Measurements from ENCODE around the gene ZNF280B.

Gene ZNF280B
- 2.0 to 5.9 (median 4.1) reads per million in 9 experiments for total RNA-seq

GRCh38 chr22:22508274-22509176 is at the start of gene ZNF280B:
Gene ZNF280B, minus strand, starts transcription at chr22:22508742. Its CDS starts 19,344 bp downstream, at chr22:22489398.
- Mint-ChIP-seq H3K27me3 (peaks cover 13 to 18% of the 10 kb centered on the region in 2 donors), H3K9me3 (peaks cover 0 to 2% of the 10 kb centered on the region in 2 donors), H3K36me3 (ENCODE audit: insufficient read depth) (peaks cover 6% of the 10 kb centered on the region), H3K4me1 (ENCODE audit: low read depth in 2 of 2) (peaks cover 8 to 15% of the 10 kb centered on the region in 2 donors), H3K4me3 (peak within 1 kb of the TSS; percentile 85 to 87), H3K27ac (peak within 1 kb of the TSS; percentile 56 to 71)
- DNase-seq: peak; percentile 76 to 86 (median 82)
- ATAC-seq (replicated peaks): peak; percentile 99

GRCh38 chr22:22556995-22557925 is 48.7 kb upstream of the ZNF280B start:
- Mint-ChIP-seq H3K4me3 (no peak overlapping the region), H3K27me3 (peaks cover 0 to 11% of the 10 kb centered on the region in 2 donors), H3K9me3 (no peaks in the 10 kb centered on the region), H3K27ac (no peak overlapping the region), H3K36me3 (ENCODE audit: insufficient read depth) (peaks cover 3% of the 10 kb centered on the region), H3K4me1 (ENCODE audit: low read depth in 2 of 2) (peaks cover 4 to 5% of the 10 kb centered on the region in 2 donors)
- no peak for DNase-seq
- ATAC-seq (replicated peaks): no peak

- Mint-ChIP-seq H3K4me3 (no peak overlapping the region), H3K27me3 (peaks cover 0 to 11% of the 10 kb centered on the region in 2 donors), H3K4me1 (ENCODE audit: low read depth in 2 of 2) (peaks cover 4 to 5% of the 10 kb centered on the region in 2 donors), H3K36me3 (ENCODE audit: insufficient read depth) (peaks cover 3% of the 10 kb centered on the region), H3K9me3 (no peaks in the 10 kb centered on the region), H3K27ac (no peak overlapping the region)
- DNase-seq (no peak), ATAC-seq (replicated peaks) (no peak)
Observed at GRCh38 chr22:22556578-22556977, 48.0 kb upstream of the ZNF280B start.

GRCh38 chr22:22555596-22555995 is 47.1 kb upstream of the ZNF280B start:
- ATAC-seq (replicated peaks): no peak
- Mint-ChIP-seq H3K4me3 (no peak overlapping the region), H3K27me3 (peaks cover under 1 to 17% of the 10 kb centered on the region in 2 donors), H3K36me3 (ENCODE audit: insufficient read depth) (peaks cover 3% of the 10 kb centered on the region), H3K27ac (no peak overlapping the region), H3K9me3 (no peaks in the 10 kb centered on the region), H3K4me1 (ENCODE audit: low read depth in 2 of 2) (peaks cover 4 to 5% of the 10 kb centered on the region in 2 donors)
- DNase-seq: no peak

GRCh38 chr22:22554587-22555284 is 46.2 kb upstream of the ZNF280B start:
- Mint-ChIP-seq H3K4me1 (ENCODE audit: low read depth in 2 of 2) (peaks cover 4 to 5% of the 10 kb centered on the region in 2 donors), H3K4me3 (no peak overlapping the region), H3K27ac (no peak overlapping the region), H3K27me3 (peaks cover 9 to 16% of the 10 kb centered on the region in 2 donors), H3K9me3 (no peaks in the 10 kb centered on the region), H3K36me3 (ENCODE audit: insufficient read depth) (peaks cover 3% of the 10 kb centered on the region)
- no peak for ATAC-seq (replicated peaks)
- no peak for DNase-seq

- Mint-ChIP-seq H3K36me3 (ENCODE audit: insufficient read depth) (peaks cover under 1% of the 10 kb centered on the region), H3K4me3 (no peak overlapping the region), H3K9me3 (no peaks in the 10 kb centered on the region), H3K27ac (no peak overlapping the region), H3K4me1 (ENCODE audit: low read depth in 2 of 2) (peaks cover 1% of the 10 kb centered on the region in 2 donors), H3K27me3 (peaks cover 9 to 14% of the 10 kb centered on the region in 2 donors)
- ATAC-seq (replicated peaks) (no peak), DNase-seq (no peak)
Observed at GRCh38 chr22:22553735-22554586, 45.4 kb upstream of the ZNF280B start.

- Mint-ChIP-seq H3K9me3 (no peaks in the 10 kb centered on the region), H3K27me3 (peaks cover 9 to 17% of the 10 kb centered on the region in 2 donors), H3K4me3 (no peak overlapping the region), H3K36me3 (ENCODE audit: insufficient read depth) (no peaks in the 10 kb centered on the region), H3K4me1 (ENCODE audit: low read depth in 2 of 2) (no peaks in the 10 kb centered on the region), H3K27ac (no peak overlapping the region)
- DNase-seq (no peak), ATAC-seq (replicated peaks) (no peak)
Observed at GRCh38 chr22:22553141-22553540, 44.6 kb upstream of the ZNF280B start.

- no peak for DNase-seq
Observed at GRCh38 chr22:22552630-22553029, 44.1 kb upstream of the ZNF280B start.

GRCh38 chr22:22550789-22551434 is 42.4 kb upstream of the ZNF280B start:
- Mint-ChIP-seq H3K9me3 (no peaks in the 10 kb centered on the region), H3K27me3 (peaks cover 9 to 23% of the 10 kb centered on the region in 2 donors), H3K36me3 (ENCODE audit: insufficient read depth) (no peaks in the 10 kb centered on the region), H3K4me1 (ENCODE audit: low read depth in 2 of 2) (no peaks in the 10 kb centered on the region), H3K4me3 (no peak overlapping the region), H3K27ac (no peak overlapping the region)
- DNase-seq (no peak), ATAC-seq (replicated peaks) (no peak)

More at GRCh38 chr22:22552630-22553029, 44.1 kb upstream of the ZNF280B start:
- no peak for ATAC-seq (replicated peaks)
- Mint-ChIP-seq H3K4me3 (no peak overlapping the region), H3K27me3 (peaks cover 9 to 23% of the 10 kb centered on the region in 2 donors), H3K4me1 (ENCODE audit: low read depth in 2 of 2) (no peaks in the 10 kb centered on the region), H3K9me3 (no peaks in the 10 kb centered on the region), H3K36me3 (ENCODE audit: insufficient read depth) (no peaks in the 10 kb centered on the region), H3K27ac (no peak overlapping the region)

GRCh38 chr22:22548910-22549309 is 40.4 kb upstream of the ZNF280B start:
- no peak for ATAC-seq (replicated peaks)
- Mint-ChIP-seq H3K4me1 (ENCODE audit: low read depth in 2 of 2) (no peaks in the 10 kb centered on the region), H3K9me3 (no peaks in the 10 kb centered on the region), H3K27ac (no peak overlapping the region), H3K36me3 (ENCODE audit: insufficient read depth) (no peaks in the 10 kb centered on the region), H3K27me3 (peaks cover 9 to 26% of the 10 kb centered on the region in 2 donors), H3K4me3 (no peak overlapping the region)
- DNase-seq: no peak

GRCh38 chr22:22548317-22548716 is 39.8 kb upstream of the ZNF280B start:
- H3K4me3 Mint-ChIP-seq: no peak overlapping the region
- peaks cover 9 to 32% of the 10 kb centered on the region in 2 donors for H3K27me3 Mint-ChIP-seq
- no peak overlapping the region for H3K27ac Mint-ChIP-seq
- ATAC-seq (replicated peaks): no peak
- peaks cover 2% of the 10 kb centered on the region for H3K36me3 Mint-ChIP-seq (ENCODE audit: insufficient read depth)
- H3K9me3 Mint-ChIP-seq: no peaks in the 10 kb centered on the region
- DNase-seq: no peak
- no peaks in the 10 kb centered on the region for H3K4me1 Mint-ChIP-seq (ENCODE audit: low read depth in 2 of 2)
